ENCODE results near the gene SRRM2. TPM values are rescaled to one million over a fixed set of nuclear protein-coding genes. Genes with fewer than 3 reads are reported as not detected.

Gene SRRM2
- polyA plus RNA-seq, 1 donor (not counting 4 experiments of a cell fraction or from before 2014, with no cell fraction given): 101 TPM

DNA sequence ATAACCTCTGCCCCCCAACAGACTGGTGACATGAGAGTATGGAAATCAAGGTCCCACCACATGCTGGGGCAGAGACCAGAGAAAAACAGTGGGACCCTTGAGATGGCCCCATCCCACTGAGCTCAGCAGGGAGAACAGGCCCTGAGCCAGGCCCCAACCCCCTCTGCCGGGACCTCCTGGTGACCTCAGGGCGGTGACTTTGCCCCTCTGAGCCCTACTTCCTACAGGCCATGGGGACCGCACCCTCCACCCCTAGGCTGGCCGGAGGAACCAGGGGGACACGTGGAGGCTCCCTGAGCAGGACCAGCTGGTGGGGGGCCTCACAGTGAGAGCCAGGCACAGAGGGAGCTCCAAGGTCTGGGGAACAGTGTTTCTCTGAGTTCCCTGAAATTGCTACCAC is 13.8 kb upstream of the SRRM2 start:
- peaks cover 3% of the 10 kb centered on the region for H3K4me1 ChIP-seq (ENCODE audit: control insufficient read depth, extremely low read depth, insufficient read depth, low read length)
- H3K4me3 ChIP-seq (ENCODE audit: control insufficient read depth in 2 of 3, extremely low read depth in 1 of 3, insufficient read depth in 2 of 3, low read depth in 1 of 3, low read length in 3 of 3): no peak overlapping the region
- H2AFZ ChIP-seq (ENCODE audit: control insufficient read depth, low read length): no peak overlapping the region
- H3K9me3 ChIP-seq (ENCODE audit: control insufficient read depth, low read depth, low read length): no peaks in the 10 kb centered on the region
- no peak overlapping the region for H3K4me2 ChIP-seq (ENCODE audit: control insufficient read depth, extremely low read depth, insufficient read depth, low read depth, low read length)
- no peak overlapping the region for H3K27ac ChIP-seq (ENCODE audit: control insufficient read depth, insufficient read depth, low read length)
- H3K9me1 ChIP-seq (ENCODE audit: control insufficient read depth, extremely low read depth, insufficient read depth, low read length): no peaks in the 10 kb centered on the region
- dilution Hi-C loops (cut with MboI; ENCODE audit: extremely low pct_ligation_motif_present, low sequenced_read_pairs): no loop called here
- H3K27me3 ChIP-seq (ENCODE audit: control insufficient read depth, extremely low read depth, insufficient read depth, low read length): no peaks in the 10 kb centered on the region
- DNase-seq (ENCODE audit: low read depth, low spot score) (no peak), FAIRE-seq (no peak)
- TF ChIP-seq, protein P1, sequence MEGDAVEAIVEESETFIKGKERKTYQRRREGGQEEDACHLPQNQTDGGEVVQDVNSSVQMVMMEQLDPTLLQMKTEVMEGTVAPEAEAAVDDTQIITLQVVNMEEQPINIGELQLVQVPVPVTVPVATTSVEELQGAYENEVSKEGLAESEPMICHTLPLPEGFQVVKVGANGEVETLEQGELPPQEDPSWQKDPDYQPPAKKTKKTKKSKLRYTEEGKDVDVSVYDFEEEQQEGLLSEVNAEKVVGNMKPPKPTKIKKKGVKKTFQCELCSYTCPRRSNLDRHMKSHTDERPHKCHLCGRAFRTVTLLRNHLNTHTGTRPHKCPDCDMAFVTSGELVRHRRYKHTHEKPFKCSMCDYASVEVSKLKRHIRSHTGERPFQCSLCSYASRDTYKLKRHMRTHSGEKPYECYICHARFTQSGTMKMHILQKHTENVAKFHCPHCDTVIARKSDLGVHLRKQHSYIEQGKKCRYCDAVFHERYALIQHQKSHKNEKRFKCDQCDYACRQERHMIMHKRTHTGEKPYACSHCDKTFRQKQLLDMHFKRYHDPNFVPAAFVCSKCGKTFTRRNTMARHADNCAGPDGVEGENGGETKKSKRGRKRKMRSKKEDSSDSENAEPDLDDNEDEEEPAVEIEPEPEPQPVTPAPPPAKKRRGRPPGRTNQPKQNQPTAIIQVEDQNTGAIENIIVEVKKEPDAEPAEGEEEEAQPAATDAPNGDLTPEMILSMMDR (optimal IDR thresholded peaks at IDR 0.05 in 1 of 3, IDR thresholded peaks at IDR 0.05 in 1 of 3, conservative IDR thresholded peaks at IDR 0.05 in 1 of 3; ENCODE audit: extremely low read depth in 1 of 3, insufficient read depth in 2 of 3, low read length in 3 of 3): no peak
- TF ChIP-seq EZH2 (IDR thresholded peaks at IDR 0.05; ENCODE audit: low read length): no peak
- H3K36me3 ChIP-seq (ENCODE audit: control insufficient read depth in 2 of 2, extremely low read depth in 1 of 2, insufficient read depth in 2 of 2, low read length in 2 of 2): no peaks in the 10 kb centered on the region
- H3K9ac ChIP-seq (ENCODE audit: control insufficient read depth, extremely low read depth, insufficient read depth, low read length): no peak overlapping the region
- H3K79me2 ChIP-seq (ENCODE audit: control insufficient read depth, insufficient read depth, low read length): no peaks in the 10 kb centered on the region
- H4K20me1 ChIP-seq (ENCODE audit: control insufficient read depth, extremely low read depth, insufficient read depth, low read length): no peaks in the 10 kb centered on the region

DNA sequence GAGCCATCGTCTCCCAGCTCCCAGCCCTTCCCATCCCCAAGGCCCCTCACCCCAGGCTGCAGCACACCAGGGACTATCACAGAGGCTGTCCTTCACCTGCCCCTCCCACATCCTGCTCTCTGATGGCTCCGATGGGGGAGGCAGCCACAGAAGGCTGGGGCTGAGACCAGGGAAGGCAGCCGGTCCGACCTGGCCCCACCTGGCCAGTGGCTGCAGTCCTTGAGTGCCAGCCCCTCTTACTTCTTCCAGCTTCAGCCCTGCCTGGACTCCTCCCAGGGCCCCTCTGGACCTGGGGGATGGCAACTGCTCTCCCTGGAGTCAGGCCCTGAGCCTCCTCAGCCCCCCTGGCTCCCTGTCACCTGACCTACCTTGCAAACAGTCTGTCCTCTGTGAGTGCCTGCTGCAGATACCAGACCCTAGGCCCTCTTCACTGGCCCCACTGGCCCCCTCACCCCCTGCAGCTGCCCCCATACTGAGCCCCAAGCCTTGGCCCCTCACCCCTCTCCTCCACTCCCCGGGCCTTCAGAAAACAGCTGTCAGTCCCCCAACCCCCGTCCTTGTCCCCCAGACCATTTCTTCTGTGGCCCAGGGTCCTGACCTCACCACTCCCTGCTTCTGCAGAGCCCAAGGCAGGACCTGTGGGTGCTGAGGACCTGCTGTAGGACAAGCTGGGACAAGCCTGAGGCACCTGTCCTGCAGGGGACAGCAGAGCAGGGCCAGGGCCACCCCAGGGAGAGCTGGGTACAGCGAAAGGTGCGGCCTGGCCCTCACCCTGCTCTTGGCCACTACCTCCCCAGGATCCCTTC is 12.6 kb upstream of the SRRM2 start:
- TF ChIP-seq, protein P1 (optimal IDR thresholded peaks at IDR 0.05 in 1 of 3, IDR thresholded peaks at IDR 0.05 in 1 of 3, conservative IDR thresholded peaks at IDR 0.05 in 1 of 3; ENCODE audit: extremely low read depth in 1 of 3, insufficient read depth in 2 of 3, low read length in 3 of 3): no peak
- no peak for TF ChIP-seq EZH2 (IDR thresholded peaks at IDR 0.05; ENCODE audit: low read length)
- FAIRE-seq: no peak

More for the DNA sequence above, 12.6 kb upstream of the SRRM2 start:
- H3K9ac ChIP-seq (ENCODE audit: control insufficient read depth, extremely low read depth, insufficient read depth, low read length): no peak overlapping the region
- H3K9me1 ChIP-seq (ENCODE audit: control insufficient read depth, extremely low read depth, insufficient read depth, low read length): no peaks in the 10 kb centered on the region
- H3K27ac ChIP-seq (ENCODE audit: control insufficient read depth, insufficient read depth, low read length): no peak overlapping the region
- DNase-seq (ENCODE audit: low read depth, low spot score): no peak
- H3K36me3 ChIP-seq (ENCODE audit: control insufficient read depth in 2 of 2, extremely low read depth in 1 of 2, insufficient read depth in 2 of 2, low read length in 2 of 2): no peaks in the 10 kb centered on the region
- H3K4me1 ChIP-seq (ENCODE audit: control insufficient read depth, extremely low read depth, insufficient read depth, low read length): peaks cover 3% of the 10 kb centered on the region
- no peak overlapping the region for H2AFZ ChIP-seq (ENCODE audit: control insufficient read depth, low read length)
- no peaks in the 10 kb centered on the region for H4K20me1 ChIP-seq (ENCODE audit: control insufficient read depth, extremely low read depth, insufficient read depth, low read length)
- no peaks in the 10 kb centered on the region for H3K9me3 ChIP-seq (ENCODE audit: control insufficient read depth, low read depth, low read length)
- no peaks in the 10 kb centered on the region for H3K27me3 ChIP-seq (ENCODE audit: control insufficient read depth, extremely low read depth, insufficient read depth, low read length)
- H3K4me2 ChIP-seq (ENCODE audit: control insufficient read depth, extremely low read depth, insufficient read depth, low read depth, low read length): no peak overlapping the region
- H3K4me3 ChIP-seq (ENCODE audit: control insufficient read depth in 2 of 3, extremely low read depth in 1 of 3, insufficient read depth in 2 of 3, low read depth in 1 of 3, low read length in 3 of 3): no peak overlapping the region
- no peaks in the 10 kb centered on the region for H3K79me2 ChIP-seq (ENCODE audit: control insufficient read depth, insufficient read depth, low read length)
- dilution Hi-C loops (cut with MboI; ENCODE audit: extremely low pct_ligation_motif_present, low sequenced_read_pairs): no loop called here

Data from keratinocyte (primary cell).